Neural progenitor cell (in vitro differentiated cells): Measurements from ENCODE around the gene KCNE1.

ENCODE experiments used
- CTCF ChIP-seq: fragments of 200-600 bp; sonication (generic); IDR thresholded peaks from 2 replicates; pipeline ENCODE4 v1.5.1; 2017; ENCODE audit warnings: antibody characterized with exemption, mild to moderate bottlenecking
- EZH2 ChIP-seq: fragments of 200-600 bp; sonication (generic); IDR thresholded peaks from 2 replicates; pipeline ENCODE4 v1.6.1; 2017; ENCODE audit warnings: antibody characterized with exemption, mild to moderate bottlenecking, moderate library complexity
- EZH2phosphoT487 ChIP-seq: fragments of 200-600 bp; sonication (generic); IDR thresholded peaks from 2 replicates; pipeline ENCODE4 v1.6.1; 2017; ENCODE audit warnings: antibody characterized with exemption

DNA sequence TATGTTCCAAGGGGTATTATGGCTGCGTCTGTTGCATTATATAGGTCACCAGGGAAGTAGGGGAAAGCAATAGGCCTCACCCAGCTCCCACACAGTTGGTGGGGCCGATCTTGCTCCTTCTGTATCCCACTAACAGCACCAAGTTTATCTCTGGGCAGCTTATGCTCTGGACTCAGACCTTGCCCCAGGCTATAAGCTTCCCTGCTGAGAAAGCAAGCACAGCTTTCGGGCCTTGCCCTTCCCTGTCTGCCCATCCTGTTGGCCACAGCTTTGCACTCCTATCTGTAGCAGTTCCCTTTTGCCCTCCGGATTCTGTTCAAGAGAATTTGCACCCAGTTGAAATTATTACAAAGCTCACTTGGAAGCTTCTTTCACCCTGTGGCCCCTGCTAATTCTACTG lies 12.9 kb downstream of the KCNE1 start:
- TF ChIP-seq CTCF (no peak), EZH2 (no peak), EZH2phosphoT487 (no peak)
